ENCODE data around the gene SHC2.
A peak's percentile ranks its signal among the peaks of the same experiment; 100 is the strongest.

SHC2 gene

DNA sequence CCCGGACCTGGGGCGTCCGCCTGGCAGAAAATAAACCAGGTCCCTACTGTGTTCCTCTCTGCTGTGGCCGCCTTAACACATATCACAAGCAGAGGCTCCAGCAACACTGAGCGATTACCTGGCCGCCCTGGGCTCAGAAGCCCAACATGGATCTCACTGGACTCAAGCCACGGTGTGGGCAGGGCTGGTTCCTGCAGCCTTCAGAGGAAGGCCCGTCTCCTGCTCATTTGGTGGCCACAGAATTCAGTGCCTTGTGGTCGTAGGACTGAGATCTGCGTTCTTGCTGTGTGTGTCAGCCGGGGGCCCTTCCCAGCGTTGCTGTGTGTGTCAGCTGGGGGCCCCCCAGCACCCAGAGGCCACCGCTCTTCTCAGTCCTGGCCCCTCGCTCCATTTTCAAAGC, 82.1 kb downstream of the SHC2 start:
- Histone ChIP-seq H3K4me3 (ENCODE audit: low read depth, low read length) (no peak overlapping the region), H3K36me3 (ENCODE audit: control insufficient read depth in 2 of 2, insufficient read depth in 1 of 2, low read length in 2 of 2) (no peaks in the 10 kb centered on the region), H3K4me1 (ENCODE audit: control insufficient read depth, insufficient read depth, low read length) (no peaks in the 10 kb centered on the region; the same call in 1 of the 2 replicates), H3K27ac (ENCODE audit: extremely low read depth, low read depth, low read length) (no peak overlapping the region), H3K9me3 (ENCODE audit: control insufficient read depth, insufficient read depth, low read depth, low read length) (no peaks in the 10 kb centered on the region)
- TF ChIP-seq ZNF311 (tag by site-specific recombination; IDR thresholded peaks at IDR 0.05; ENCODE audit: borderline replicate concordance) (no peak), ZNF335 (tag by site-specific recombination; conservative IDR thresholded peaks at IDR 0.05) (no peak), ZNF138 (tag by site-specific recombination; IDR thresholded peaks at IDR 0.05; ENCODE audit: borderline replicate concordance) (no peak), ZNF837 (tag by site-specific recombination; IDR thresholded peaks at IDR 0.05) (no peak), MZF1 (tag by site-specific recombination; IDR thresholded peaks at IDR 0.05; ENCODE audit: borderline replicate concordance) (no peak), ZNF76 (tag by site-specific recombination; IDR thresholded peaks at IDR 0.05; ENCODE audit: borderline replicate concordance, low read depth) (no peak), GLIS1 (tag by site-specific recombination; IDR thresholded peaks at IDR 0.05) (peak; percentile 34)
- ChIA-PET CTCF (no interaction called here), POLR2A (no interaction called here)

DNA sequence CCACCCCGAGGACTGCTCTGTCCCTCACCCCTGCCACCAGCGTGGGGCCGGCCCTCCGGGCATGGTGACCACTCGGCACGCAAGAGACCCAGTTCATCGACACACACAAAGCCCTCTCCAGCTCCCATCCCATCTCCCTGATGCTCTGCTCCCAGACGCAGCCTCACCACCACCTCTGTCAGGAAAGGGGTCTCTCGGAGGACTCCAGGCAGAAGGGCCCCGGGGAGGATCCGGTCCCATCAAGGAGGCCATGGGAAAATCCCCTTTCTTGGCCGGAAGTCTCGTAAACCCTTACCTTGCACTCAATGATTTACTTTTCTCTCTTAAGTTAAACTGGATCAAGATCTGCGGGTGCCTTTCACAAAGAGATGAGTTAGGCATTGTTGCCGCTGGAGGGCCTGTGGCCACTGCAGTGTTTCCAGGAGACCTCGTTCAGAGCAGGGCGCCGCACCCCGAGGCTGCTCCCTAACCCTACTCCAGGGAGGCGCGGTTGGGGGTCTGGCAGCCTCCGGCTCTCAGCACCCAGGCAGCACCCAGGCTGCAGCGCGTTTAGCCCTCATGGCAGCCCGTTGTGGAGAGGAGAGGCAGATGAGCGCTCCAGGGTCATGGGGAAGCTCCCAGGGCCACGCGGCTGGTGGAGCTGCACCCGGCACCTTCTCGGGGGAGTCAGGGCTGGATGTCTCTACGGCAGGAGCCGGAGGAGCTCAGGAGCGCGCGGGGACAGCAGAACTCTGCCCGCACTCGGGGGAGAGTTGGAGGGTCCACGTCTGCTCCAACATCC, 82.8 kb downstream of the SHC2 start:
- CTCF ChIA-PET = no interaction called here
- no peaks in the 10 kb centered on the region for H3K4me1 ChIP-seq (ENCODE audit: control insufficient read depth, insufficient read depth, low read length)
- TF ChIP-seq ZNF558 (tag by site-specific recombination; IDR thresholded peaks at IDR 0.05) (no peak), ZNF621 (tag by site-specific recombination; IDR thresholded peaks at IDR 0.05) (no peak), GLIS1 (tag by site-specific recombination; IDR thresholded peaks at IDR 0.05) (0 out of 2 replicates have a peak, but pooled peaks have one; percentile 21), PRDM1 (tag by site-specific recombination; IDR thresholded peaks at IDR 0.05) (no peak)
- POLR2A ChIA-PET = no interaction called here
- no peak overlapping the region for H3K4me3 ChIP-seq (ENCODE audit: low read depth, low read length)
- H3K36me3 ChIP-seq (ENCODE audit: control insufficient read depth in 2 of 2, insufficient read depth in 1 of 2, low read length in 2 of 2) = no peaks in the 10 kb centered on the region
- no peak overlapping the region for H3K27ac ChIP-seq (ENCODE audit: extremely low read depth, low read depth, low read length)
- H3K9me3 ChIP-seq (ENCODE audit: control insufficient read depth, insufficient read depth, low read depth, low read length) = no peaks in the 10 kb centered on the region

DNA sequence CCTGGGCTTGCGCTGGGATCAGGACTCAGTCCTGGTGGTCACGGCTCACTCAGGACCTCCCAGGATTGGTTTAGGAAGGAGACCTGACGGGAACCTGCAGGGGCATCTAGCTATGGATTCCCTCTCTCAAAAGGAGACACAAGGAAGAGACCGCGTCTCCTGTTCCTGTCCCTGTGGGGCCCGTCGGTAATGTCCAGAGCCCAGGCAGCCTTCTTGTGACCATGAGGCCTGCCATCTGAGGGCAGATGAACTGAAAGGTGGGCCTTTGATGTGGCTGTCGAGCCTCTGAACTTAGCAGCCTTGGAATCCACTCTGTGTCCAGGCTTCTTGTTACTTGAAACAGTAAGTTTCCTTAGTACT, 84.7 kb downstream of the SHC2 start:
- Histone ChIP-seq H3K4me3 (ENCODE audit: low read depth, low read length) (no peak overlapping the region), H3K27ac (ENCODE audit: extremely low read depth, low read depth, low read length) (no peak overlapping the region), H3K9me3 (ENCODE audit: control insufficient read depth, insufficient read depth, low read depth, low read length) (no peaks in the 10 kb centered on the region), H3K36me3 (ENCODE audit: control insufficient read depth in 2 of 2, insufficient read depth in 1 of 2, low read length in 2 of 2) (no peaks in the 10 kb centered on the region), H3K4me1 (ENCODE audit: control insufficient read depth, insufficient read depth, low read length) (no peaks in the 10 kb centered on the region)
- POLR2A ChIA-PET = no interaction called here
- CTCF ChIA-PET = no interaction called here
- TF ChIP-seq ZNF776 (tag by site-specific recombination; IDR thresholded peaks at IDR 0.05; ENCODE audit: borderline replicate concordance) (no peak), GLI4 (tag by site-specific recombination; IDR thresholded peaks at IDR 0.05) (no peak), ZNF544 (tag by site-specific recombination; IDR thresholded peaks at IDR 0.05) (no peak), ZNF37A (tag by site-specific recombination; IDR thresholded peaks at IDR 0.05) (no peak), KLF1 (tag by site-specific recombination; IDR thresholded peaks at IDR 0.05) (no peak), ZNF626 (tag by site-specific recombination; IDR thresholded peaks at IDR 0.05) (no peak), ZNF214 (tag by site-specific recombination; IDR thresholded peaks at IDR 0.05; ENCODE audit: borderline replicate concordance) (no peak), SCRT2 (tag by site-specific recombination; IDR thresholded peaks at IDR 0.05) (no peak)
- TF ChIP-seq, protein P1, sequence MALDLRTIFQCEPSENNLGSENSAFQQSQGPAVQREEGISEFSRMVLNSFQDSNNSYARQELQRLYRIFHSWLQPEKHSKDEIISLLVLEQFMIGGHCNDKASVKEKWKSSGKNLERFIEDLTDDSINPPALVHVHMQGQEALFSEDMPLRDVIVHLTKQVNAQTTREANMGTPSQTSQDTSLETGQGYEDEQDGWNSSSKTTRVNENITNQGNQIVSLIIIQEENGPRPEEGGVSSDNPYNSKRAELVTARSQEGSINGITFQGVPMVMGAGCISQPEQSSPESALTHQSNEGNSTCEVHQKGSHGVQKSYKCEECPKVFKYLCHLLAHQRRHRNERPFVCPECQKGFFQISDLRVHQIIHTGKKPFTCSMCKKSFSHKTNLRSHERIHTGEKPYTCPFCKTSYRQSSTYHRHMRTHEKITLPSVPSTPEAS (tag by site-specific recombination; IDR thresholded peaks at IDR 0.05) = no peak
- TF ChIP-seq, protein P2, sequence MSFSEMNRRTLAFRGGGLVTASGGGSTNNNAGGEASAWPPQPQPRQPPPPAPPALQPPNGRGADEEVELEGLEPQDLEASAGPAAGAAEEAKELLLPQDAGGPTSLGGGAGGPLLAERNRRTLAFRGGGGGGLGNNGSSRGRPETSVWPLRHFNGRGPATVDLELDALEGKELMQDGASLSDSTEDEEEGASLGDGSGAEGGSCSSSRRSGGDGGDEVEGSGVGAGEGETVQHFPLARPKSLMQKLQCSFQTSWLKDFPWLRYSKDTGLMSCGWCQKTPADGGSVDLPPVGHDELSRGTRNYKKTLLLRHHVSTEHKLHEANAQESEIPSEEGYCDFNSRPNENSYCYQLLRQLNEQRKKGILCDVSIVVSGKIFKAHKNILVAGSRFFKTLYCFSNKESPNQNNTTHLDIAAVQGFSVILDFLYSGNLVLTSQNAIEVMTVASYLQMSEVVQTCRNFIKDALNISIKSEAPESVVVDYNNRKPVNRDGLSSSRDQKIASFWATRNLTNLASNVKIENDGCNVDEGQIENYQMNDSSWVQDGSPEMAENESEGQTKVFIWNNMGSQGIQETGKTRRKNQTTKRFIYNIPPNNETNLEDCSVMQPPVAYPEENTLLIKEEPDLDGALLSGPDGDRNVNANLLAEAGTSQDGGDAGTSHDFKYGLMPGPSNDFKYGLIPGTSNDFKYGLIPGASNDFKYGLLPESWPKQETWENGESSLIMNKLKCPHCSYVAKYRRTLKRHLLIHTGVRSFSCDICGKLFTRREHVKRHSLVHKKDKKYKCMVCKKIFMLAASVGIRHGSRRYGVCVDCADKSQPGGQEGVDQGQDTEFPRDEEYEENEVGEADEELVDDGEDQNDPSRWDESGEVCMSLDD (tag by site-specific recombination; IDR thresholded peaks at IDR 0.05) = no peak
- TF ChIP-seq, protein P3, sequence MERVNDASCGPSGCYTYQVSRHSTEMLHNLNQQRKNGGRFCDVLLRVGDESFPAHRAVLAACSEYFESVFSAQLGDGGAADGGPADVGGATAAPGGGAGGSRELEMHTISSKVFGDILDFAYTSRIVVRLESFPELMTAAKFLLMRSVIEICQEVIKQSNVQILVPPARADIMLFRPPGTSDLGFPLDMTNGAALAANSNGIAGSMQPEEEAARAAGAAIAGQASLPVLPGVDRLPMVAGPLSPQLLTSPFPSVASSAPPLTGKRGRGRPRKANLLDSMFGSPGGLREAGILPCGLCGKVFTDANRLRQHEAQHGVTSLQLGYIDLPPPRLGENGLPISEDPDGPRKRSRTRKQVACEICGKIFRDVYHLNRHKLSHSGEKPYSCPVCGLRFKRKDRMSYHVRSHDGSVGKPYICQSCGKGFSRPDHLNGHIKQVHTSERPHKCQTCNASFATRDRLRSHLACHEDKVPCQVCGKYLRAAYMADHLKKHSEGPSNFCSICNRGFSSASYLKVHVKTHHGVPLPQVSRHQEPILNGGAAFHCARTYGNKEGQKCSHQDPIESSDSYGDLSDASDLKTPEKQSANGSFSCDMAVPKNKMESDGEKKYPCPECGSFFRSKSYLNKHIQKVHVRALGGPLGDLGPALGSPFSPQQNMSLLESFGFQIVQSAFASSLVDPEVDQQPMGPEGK (tag by site-specific recombination; IDR thresholded peaks at IDR 0.05) = no peak
- TF ChIP-seq, protein P4, sequence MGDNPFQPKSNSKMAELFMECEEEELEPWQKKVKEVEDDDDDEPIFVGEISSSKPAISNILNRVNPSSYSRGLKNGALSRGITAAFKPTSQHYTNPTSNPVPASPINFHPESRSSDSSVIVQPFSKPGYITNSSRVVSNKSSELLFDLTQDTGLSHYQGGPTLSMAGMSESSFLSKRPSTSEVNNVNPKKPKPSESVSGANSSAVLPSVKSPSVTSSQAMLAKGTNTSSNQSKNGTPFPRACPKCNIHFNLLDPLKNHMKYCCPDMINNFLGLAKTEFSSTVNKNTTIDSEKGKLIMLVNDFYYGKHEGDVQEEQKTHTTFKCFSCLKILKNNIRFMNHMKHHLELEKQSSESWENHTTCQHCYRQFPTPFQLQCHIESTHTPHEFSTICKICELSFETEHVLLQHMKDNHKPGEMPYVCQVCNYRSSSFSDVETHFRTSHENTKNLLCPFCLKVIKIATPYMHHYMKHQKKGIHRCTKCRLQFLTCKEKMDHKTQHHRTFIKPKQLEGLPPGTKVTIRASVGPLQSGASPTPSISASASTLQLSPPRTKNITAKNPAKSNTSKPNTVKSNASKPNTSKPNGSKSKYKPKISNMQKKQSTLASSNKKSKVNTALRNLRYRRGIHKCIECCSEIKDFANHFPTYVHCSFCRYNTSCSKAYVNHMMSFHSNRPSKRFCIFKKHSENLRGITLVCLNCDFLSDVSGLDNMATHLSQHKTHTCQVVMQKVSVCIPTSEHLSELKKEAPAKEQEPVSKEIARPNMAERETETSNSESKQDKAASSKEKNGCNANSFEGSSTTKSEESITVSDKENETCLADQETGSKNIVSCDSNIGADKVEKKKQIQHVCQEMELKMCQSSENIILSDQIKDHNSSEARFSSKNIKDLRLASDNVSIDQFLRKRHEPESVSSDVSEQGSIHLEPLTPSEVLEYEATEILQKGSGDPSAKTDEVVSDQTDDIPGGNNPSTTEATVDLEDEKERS (tag by site-specific recombination; IDR thresholded peaks at IDR 0.05) = no peak

Measured in HEK293 (cell line).